GM19467 (cell line): ENCODE results near the gene SLC44A2.

Source experiments
- ATAC-seq: cut with Tn5 transposase; IDR thresholded peaks from one replicate; pipeline ENCODE4 v1.9.1; 2021; ENCODE audit warnings: mild to moderate bottlenecking, moderate library complexity; ENCODE audit not compliant: unreplicated experiment

Gene SLC44A2

DNA sequence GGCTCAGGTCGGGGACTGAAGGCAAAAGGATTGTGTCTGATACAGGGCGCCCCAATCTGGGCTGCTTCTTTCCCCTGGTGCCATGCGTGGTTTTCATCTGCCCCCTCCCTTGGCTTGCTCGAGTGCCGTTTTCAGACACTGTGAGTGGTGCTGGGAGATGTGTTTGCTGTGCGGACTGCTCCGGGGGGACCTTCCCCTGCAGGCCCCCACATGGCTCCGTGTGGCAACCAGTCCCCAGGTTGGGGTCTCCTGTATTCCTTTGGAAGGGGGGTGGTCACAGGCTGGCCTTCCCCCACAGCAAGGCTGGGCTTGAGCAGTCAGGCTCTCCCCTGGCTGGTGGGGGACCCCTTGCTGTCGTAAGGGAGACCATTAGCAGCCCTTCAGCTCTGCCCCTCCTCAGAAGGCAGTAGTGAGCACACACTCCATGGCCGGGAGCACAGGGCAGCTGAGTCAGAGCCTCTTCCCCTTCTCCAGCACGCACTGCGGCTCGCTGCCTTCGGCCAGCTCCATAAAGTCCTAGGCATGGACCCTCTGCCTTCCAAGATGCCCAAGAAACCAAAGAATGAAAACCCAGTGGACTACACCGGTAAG is 55.3 kb downstream of the SLC44A2 start:
- ATAC-seq = no peak

DNA sequence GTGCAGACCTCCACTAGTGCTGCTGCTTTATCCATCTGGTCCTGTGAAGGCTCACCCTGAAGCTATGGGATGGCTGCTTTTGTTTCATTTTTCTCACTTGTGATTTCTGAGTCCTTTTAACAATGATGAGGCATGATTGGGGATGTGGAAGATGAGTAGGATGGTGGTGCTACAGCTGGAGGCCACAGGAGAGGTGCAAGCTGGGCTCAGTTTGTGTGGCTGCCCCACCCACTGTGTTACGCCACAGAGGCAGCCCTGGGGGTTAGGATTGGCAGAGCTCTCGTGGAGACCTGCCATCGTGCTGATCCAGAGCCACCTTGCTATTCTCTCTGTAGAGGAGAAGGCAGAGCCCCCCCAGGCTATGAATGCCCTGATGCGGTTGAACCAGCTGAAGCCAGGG is 56.3 kb downstream of the SLC44A2 start:
- ATAC-seq = no peak

DNA sequence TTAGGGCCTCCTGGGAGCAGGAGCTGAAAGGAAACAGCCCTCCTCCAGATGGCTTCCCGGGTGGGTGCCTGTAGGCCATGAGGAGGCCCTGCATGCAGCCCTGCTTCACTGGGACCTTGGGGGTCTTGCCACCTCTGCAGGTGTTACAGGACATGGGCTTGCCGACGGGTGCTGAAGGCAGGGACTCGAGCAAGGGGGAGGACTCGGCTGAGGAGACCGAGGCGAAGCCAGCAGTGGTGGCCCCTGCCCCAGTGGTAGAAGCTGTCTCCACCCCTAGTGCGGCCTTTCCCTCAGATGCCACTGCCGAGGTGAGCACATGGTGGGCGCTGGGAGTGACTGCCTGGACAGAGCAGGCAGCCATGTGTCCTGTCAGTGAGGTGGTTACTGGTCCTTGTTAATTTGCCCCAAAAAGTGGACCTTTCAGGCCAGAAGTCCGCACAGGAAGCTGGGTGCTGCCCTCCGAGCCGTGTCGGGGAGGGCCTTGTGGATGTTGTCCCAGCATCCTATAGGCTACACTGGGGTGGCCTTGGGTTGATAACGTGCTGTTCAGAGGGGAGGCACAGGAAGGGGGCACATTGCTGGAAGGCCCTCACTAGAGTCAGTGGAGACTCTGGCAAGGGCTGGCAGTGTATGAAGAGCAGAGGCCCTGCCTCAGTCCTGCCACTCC is 57.2 kb downstream of the SLC44A2 start:
- no peak for ATAC-seq

DNA sequence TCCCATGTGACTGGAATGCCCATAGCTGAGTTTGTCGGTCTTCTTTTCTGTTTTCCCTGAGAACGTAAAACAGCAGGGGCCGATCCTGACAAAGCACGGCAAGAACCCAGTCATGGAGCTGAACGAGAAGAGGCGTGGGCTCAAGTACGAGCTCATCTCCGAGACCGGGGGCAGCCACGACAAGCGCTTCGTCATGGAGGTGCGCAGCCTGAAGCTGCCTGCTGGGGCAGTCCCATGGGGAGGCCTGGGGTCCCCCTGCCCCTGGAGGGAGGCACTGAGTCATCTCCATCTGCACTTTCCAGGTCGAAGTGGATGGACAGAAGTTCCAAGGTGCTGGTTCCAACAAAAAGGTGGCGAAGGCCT is 57.7 kb downstream of the SLC44A2 start:
- no peak for ATAC-seq

DNA sequence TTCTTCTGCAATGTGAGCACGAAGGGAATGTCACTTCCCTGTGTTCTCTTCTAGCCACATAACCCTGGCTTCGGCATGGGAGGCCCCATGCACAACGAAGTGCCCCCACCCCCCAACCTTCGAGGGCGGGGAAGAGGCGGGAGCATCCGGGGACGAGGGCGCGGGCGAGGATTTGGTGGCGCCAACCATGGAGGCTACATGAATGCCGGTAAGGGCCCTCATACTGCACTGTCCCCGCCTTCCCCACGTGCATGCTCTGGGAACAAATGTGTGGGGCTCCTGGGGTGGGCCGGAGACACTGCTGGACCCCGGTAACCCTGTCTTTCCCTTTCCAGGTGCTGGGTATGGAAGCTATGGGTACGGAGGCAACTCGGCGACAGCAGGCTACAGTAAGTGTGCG is 58.2 kb downstream of the SLC44A2 start:
- no peak for ATAC-seq

DNA sequence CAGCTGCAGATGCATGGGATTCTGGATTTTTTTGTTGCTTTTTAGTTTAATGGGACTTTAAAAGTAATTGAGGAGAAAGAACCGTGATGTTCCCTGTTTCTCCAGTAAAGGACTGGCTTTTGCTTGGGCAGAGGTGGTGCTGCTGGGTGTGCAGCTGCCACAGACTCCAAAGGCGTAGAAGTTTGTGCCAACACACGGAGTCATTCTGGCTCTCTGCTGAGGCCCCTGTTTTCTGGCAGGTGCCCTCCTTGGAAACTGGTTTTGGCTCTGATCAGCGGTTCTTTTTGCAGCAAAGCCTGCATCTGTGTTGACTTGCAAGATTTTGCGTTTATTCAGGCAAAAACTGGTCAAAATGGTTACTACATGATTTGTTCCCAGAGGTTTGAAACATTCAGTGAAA is 59.9 kb downstream of the SLC44A2 start:
- no peak for ATAC-seq

DNA sequence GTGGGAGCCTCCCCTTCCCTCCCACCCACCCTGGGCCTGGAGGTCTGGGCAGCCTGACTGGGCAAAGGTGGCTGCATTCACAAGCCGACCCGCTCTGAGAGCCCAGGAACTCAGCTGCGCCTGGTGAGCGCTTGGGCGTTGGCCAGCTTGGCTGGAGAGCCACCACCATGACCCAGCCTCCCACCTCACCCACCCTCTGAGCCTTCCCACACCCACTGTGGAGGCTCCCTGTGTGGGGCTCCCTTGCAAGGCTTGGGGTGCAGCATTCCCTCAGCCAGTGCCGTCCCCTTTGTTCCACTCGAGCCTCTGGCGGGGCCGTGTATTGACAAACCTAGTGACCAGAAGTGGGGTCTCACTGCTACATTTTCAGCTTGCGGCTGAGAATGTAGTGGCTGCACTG is 60.8 kb downstream of the SLC44A2 start:
- ATAC-seq = no peak

DNA sequence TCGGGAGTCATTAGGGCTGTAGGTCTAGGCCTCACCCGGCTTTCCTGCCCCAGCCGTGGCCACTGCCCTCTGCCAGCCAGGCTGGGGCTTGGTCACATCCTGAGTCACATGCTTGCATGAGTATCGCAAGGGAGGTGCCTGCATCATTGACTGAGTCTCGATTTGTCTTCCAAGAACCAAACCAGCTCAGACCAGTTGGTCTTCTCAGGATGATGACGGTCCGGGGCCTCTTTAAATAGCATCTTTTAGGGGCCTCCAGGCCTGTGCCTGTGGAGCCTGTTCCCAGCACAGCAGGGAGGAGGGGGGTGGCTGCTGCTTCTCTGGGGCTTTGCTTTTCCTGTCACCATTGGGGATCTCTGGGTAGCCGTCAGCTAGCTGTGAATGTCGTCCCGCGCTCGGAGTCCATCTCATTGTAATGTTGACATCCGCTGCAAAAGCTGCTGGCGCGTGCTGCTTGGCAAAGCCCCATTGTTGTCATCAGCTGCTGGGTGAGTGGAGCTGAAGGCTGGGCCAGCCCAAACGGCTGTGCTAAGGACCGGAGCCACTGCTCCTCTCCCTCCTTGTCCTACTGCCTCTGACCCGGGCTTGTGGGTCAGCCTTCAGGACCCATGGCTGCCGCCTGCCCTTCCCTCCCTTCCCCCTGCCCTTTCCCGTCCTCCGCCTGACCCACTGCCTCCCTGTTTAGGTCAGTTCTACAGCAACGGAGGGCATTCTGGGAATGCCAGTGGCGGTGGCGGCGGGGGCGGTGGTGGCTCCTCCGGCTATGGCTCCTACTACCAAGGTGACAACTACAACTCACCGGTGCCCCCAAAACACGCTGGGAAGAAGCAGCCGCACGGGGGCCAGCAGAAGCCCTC is 61.5 kb downstream of the SLC44A2 start:
- ATAC-seq = no peak

DNA sequence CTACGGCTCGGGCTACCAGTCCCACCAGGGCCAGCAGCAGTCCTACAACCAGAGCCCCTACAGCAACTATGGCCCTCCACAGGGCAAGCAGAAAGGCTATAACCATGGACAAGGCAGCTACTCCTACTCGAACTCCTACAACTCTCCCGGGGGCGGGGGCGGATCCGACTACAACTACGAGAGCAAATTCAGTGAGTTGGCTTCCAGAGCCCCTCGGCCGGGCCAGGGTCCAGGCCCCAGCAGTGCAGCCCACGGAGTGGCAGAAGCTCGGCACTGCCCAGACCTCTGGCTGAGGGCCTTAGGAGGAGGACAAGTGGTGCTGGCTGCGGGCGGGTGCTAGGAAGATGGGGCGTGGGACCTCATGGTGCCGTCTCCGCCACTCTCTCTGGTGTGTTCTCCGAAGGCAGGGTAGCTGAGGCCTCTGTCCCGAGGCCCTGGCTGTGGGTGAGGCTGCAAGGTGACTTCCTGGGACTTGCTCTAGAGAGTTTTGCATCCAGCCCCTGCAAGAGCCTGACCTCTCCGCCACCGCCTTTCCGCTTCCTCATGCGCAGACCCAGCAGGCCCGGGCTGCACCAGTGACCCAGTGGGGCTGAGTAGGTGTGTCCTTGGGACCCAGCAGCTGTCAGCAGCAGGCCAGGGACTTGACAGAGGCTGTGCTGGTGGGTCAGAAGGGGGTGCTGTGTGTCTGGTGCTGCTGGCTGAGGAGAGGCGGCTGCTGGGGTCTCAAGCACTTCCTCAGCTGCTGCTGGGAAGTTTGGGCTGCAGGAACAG is 62.4 kb downstream of the SLC44A2 start:
- ATAC-seq = no peak

DNA sequence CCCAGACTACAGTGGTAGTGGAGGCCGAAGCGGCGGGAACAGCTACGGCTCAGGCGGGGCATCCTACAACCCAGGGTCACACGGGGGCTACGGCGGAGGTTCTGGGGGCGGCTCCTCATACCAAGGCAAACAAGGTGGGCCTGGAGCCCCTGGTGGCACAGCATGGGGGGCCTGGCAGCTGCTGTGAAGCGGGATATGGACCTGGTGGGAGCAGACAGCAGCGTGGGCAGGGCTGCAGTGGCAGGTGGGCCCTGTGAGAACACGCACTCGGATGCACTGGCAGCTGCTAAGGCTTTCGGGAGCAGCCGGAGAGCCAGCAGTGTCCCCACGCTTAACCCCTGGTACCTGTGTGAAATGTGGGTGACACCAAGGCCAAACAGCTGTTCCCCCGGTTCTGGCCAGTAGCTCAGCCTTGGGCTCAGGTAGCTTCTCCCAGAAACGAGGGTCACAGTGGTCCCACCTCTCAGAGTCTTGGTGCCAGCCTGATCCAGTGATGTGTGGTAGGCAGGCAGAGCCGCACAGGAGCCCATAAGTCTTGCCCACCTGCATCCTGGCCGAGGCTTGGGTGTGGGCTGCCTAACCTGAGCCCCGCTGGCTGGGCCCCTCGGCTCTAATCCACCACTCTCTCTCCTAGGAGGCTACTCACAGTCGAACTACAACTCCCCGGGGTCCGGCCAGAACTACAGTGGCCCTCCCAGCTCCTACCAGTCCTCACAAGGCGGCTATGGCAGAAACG is 63.4 kb downstream of the SLC44A2 start:
- ATAC-seq = no peak

DNA sequence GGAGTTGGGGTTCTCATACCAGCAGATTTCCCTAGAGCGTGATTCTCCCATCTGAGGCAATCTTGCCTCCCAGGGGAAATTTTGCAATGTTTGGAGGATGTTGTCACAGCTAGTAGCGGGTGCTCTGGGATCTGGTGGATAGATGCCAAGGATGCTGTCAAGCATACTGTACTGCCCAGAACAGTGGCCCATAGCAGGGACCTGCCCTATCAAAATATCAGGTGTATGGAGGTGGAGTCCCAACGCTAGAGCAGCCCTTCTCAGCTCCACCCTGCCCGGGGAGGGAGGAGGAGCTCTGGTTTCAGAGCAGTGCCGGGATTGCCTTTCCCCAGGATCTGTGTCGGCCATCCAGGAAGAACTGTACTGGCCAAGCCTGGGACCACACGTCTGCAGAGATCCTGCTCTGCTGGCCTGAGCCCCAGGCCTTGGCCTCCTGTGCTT is 65.0 kb downstream of the SLC44A2 start:
- ATAC-seq = no peak

DNA sequence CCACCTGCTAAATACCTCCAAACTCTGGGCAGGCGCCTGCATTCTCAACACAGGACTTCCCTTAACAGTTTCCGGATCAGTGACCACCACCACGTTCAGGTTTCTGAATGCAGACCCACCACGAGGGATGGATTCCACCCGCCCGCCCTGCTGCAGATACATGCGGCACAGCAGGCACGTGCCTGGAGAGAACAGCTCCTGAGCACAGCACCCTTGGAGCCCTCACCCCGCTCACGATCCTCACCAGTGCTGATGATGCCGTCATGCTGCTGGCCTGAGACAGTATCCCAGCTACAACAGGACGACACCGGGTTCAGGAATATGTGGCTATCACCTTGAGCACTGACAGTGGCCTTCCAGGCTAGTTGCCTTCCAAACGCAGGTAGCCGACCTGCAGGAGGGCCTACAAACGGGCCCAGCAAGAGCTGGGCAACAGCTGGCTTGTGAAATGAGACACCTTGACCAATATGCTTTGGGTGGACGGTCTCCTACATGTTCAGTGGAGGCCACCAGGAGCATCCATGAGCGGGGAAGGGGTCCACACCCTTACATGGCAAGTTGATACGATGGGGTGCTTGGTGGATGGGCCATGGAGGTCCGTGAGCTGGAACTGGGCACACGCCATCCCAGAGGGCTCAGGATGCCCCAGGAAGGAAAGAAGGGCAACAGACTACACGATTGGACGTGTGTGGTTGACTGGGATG is 66.0 kb downstream of the SLC44A2 start:
- ATAC-seq = no peak

DNA sequence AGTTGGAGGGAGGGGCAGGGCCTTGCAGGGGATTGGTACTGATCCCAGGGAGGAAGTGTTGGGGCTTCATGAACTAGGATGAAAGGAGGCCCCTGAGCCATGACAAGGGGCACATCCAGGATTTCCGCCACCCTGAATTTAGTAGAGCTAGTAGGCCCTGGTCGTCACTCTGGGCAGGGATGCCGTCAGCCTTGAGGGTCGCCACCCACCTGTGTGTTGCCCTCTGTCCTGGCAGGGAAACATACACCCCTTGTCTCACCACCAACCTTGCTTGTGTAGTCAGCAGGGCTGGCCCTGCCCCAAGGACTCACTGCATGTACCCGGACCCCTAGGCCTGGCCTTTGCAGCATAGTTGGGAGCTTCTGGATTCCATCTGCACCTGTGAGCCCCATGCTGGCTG is 66.5 kb downstream of the SLC44A2 start:
- ATAC-seq = no peak

DNA sequence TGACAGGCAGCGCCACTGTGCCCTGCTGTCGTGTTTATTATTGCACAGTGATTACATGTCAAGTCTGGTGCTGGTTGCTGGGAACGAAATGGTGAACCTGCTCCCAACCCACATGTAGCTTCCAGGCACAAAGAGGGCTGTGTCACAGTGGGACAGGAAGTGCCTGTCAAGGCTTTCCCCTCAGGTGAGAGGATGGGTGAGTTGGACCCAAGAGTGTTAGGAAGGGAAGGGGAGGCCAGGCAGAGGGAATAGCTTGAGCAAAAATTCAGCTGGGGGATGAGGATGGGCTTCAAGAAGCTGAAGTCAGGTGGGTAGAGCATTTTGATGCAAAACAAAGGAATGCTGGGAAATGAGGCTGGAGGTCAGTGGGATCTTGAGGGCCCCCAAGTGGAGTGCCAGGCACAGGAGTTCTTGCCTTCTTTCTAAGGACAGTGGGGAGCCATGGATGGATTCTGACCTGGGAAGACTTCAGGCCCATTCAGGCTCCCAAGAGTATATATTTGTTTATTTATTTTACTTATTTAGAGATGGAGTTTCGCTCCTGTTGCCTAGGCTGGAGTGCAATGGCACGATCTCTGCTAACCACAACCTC is 67.4 kb downstream of the SLC44A2 start:
- ATAC-seq = no peak
